HFF-Myc (cell line): ENCODE measurements around the gene PSEN2.

Source experiments
- DNase-seq: peaks from one replicate; pipeline ENCODE4 v3.0.0-alpha.2; 2011; ENCODE audit warnings: low read depth; ENCODE audit errors: extremely low read depth
- H3K4me3 ChIP-seq: replicated peaks from 2 replicates; pipeline ENCODE4 v1.5.1; 2011; ENCODE audit warnings: low read depth, mild to moderate bottlenecking, control low read depth, low read length
- CTCF ChIP-seq: IDR thresholded peaks from 2 replicates; pipeline ENCODE4 v1.5.1; 2012; ENCODE audit warnings: mild to moderate bottlenecking, low read depth, low read length, control low read depth; ENCODE audit errors: missing control alignments

Gene PSEN2

GRCh38 chr1:226873771-226874578 lies 3.6 kb downstream of the PSEN2 start:
- no peak for DNase-seq
- no peak for TF ChIP-seq CTCF
- H3K4me3 ChIP-seq: no peak overlapping the region

GRCh38 chr1:226874579-226875425 lies 4.4 kb downstream of the PSEN2 start:
- DNase-seq: no peak
- TF ChIP-seq CTCF: no peak
- no peak overlapping the region for H3K4me3 ChIP-seq

GRCh38 chr1:226875641-226876295 lies 5.4 kb downstream of the PSEN2 start:
- TF ChIP-seq CTCF: no peak
- DNase-seq: no peak
- H3K4me3 ChIP-seq: no peak overlapping the region

- no peak overlapping the region for H3K4me3 ChIP-seq
- DNase-seq: no peak
- no peak for TF ChIP-seq CTCF
These were observed 7.3 kb downstream of the PSEN2 start for GRCh38 chr1:226877669-226878068.

GRCh38 chr1:226880372-226881287 lies 10.2 kb downstream of the PSEN2 start:
- TF ChIP-seq CTCF: no peak
- no peak for DNase-seq
- no peak overlapping the region for H3K4me3 ChIP-seq
